ENCODE measurements around the gene PLXNA4.

Gene PLXNA4

GRCh38 chr7:132095111-132095765 is 481.0 kb downstream of the PLXNA4 start:
- DNase-seq, result no peak

- no peak for DNase-seq
These were observed 484.2 kb downstream of the PLXNA4 start for GRCh38 chr7:132092106-132092505.

DNA sequence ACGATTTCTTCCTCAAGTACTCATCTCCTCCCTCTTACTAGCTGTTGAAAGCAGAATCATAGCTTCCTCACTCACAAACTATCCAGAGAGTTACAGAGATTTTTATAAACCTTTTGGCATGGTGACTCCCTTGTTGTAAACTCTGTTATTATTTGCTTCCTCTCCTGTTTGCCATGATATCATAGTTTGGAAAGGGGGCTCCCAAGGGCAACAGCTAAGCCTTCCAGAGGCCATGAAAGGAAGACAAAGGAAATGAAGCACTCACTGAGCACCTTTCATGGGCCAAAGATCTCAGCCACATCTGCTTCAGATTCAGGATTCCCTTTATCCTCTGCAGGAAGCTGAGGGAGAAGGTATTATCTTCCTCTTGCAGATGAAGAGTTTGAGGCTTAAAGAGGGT is 484.6 kb downstream of the PLXNA4 start:
- no peak for DNase-seq

- peak; percentile 1 for DNase-seq
These were observed 485.8 kb downstream of the PLXNA4 start for GRCh38 chr7:132090444-132090843.

DNA sequence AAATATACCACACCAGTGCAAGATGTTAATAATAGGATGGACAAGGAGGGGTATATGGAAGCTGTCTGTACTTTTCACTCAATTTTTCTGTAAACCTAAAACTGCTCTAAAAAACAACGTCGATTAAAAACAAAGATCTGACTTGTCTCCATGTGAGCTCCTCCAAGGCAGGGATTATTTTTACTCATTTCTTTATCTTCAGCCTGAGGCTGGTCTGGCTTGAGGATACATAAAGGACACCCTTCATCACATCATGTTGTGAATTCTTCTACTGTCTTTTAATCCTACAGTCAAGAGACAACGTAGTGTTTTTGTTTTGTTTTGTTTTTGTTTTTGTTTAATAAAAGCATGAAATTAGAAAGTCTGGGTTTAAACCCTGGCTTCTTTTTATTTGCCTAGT is 486.9 kb downstream of the PLXNA4 start:
- DNase-seq, result no peak

DNA sequence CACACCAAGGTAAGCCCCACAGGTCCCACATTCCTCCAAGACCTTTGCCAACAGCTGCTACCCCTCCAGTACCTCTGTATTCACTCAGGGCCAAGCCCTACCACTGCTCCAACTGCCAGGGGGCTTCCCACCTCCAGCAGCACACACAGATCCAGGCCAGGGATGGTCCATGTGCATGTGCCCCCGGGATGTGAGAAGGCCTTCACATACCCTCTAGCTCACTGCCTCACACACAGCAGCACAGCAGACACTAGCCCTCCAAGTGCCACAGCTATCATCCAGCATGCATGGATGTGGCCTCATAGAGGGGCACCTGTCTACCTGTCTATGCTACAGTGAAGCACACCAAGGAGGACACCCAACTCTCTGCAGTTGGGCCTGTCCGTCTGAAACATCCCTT is 488.8 kb downstream of the PLXNA4 start:
- no peak for DNase-seq

- DNase-seq, result peak; percentile 15
These were observed 491.4 kb downstream of the PLXNA4 start for GRCh38 chr7:132084776-132085388.

- DNase-seq, result no peak
These were observed 492.6 kb downstream of the PLXNA4 start for GRCh38 chr7:132083537-132084123.

DNA sequence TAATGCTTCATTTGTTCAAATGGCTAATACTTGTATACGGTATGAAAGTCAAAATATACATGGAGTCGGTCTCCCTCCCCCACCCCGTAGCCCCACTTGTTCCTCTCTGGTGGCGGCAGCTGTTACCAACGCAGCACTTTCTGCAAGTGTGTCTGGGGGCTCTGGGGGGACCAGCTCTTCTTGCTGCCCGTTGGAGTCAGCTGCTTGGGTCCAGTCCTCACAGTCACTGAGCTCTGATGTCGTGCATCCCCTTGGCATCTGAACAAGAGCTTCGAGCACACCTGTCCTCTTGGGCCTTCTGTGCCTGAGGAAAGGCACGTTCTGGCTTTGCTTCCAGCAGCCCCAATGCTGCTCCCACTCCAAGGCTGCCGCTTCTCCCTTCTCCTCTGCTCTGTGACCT is 493.1 kb downstream of the PLXNA4 start:
- no peak for DNase-seq

DNA sequence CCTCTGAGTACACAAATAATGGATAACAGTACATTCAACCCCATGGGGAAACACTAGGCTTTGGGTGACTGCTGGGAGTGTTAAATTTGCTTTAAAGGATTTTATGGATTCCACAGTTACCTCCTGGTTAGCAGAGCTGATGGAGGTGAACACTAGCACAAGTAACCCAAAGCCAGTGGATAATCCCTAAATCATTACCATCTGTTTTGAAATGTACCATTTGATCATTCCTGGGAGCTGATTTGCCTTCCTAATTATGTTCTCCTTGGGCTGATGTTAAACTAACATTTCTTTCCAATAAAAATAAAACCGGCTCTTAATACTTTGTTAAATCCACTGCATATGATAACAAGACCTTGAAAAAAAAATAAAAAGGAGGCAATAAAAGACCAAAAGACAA is 493.9 kb downstream of the PLXNA4 start:
- DNase-seq, result no peak

DNA sequence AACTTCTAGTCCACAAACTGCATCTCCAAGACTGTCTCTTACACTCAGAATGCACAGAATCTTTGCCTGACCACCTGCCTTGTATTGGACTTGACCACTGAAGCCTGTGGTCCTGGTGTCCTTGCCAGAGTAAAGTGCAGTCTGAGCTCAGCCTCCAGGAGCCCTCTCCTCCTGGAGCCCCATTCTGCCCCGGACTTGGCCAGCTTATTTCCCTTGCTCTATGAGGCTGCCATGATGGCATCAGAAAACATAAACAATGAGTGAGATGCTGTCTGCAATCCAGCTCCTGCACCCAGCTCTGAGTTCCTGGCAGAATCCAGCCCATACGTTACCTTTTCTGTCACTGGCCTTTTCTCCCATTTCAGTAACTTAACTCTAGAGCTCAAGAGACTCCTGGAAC is 494.6 kb downstream of the PLXNA4 start:
- no peak for DNase-seq

GRCh38 chr7:132080967-132081668 is 495.2 kb downstream of the PLXNA4 start:
- no peak for DNase-seq

- DNase-seq, result no peak
These were observed 495.8 kb downstream of the PLXNA4 start for GRCh38 chr7:132080467-132080866.

DNA sequence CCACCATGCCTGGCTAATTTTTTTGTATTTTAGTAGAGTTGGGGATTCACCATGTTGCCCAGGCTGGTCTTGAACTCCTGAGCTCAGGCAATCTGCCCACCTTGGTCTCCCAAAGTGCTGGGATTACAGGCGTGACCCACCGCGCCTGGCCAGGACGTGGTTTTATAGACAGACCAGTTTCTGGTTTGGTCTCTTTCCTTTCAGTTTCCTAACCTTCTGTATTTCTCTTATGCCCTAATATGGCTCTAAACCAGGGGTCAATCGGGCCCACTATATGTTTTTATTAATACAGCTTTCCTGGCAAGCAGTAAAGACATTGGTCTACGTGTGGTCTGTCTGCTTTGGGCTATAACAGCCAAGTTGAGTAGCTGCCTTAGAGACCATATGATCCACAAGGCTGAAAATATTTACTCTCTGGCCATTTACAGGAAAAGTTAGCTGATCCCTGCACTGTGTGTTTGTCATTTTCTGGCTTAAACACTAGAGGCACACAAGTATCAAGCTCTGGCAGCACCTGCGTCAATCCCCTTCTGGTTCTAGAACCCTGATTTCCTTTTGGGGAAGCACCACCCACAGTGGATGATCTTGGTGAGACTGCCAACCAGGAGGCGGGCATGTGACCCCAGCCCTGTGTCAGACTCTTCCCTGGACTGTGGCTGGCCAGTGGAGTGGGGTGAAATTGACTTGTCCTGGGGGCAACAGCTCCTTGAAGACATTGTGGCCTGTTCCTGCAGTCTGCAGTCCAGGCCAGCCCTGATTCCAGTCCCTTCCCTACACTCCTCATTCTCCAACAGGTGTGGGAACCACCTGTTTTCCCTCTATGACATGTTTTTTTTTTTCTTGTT is 497.2 kb downstream of the PLXNA4 start:
- DNase-seq, result no peak

- no peak for DNase-seq
These were observed 498.1 kb downstream of the PLXNA4 start for GRCh38 chr7:132077971-132078685.

DNA sequence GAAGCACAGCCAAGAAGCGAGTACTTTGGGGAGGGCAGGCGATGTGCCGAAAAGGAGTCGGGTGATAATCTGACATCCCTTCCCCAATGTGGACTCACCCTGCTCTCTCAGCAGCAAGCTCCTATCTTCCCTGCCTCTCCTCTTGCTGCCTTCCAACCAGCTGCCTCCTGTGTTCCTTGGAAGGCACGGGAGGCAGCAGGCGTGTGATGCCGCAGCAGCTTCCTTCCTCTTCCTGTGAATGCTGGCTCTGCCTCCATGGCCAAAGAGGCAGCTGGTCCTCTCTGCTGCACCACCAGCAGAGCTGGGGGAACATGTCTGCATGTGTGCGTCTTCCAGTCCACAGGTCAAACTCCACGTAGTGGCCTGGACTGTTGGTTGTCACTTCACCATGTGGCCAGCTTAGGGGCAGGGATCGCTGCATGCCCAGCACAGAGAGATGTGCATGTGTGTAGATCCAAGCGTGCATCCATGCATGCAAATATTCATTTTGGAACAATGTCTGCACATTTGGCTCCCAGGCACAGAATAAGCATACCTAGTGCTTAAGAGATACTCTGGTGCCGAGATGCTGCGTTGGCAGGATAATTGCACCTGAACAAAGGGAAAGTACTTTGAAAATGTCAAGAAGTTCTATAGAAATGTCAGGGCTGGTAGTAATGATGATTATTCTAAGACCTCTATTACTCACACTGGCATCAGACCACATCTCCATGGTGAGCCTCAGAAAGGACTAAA is 499.8 kb downstream of the PLXNA4 start:
- DNase-seq, result no peak

GRCh38 chr7:132075515-132075914 is 500.8 kb downstream of the PLXNA4 start:
- DNase-seq, result no peak

DNA sequence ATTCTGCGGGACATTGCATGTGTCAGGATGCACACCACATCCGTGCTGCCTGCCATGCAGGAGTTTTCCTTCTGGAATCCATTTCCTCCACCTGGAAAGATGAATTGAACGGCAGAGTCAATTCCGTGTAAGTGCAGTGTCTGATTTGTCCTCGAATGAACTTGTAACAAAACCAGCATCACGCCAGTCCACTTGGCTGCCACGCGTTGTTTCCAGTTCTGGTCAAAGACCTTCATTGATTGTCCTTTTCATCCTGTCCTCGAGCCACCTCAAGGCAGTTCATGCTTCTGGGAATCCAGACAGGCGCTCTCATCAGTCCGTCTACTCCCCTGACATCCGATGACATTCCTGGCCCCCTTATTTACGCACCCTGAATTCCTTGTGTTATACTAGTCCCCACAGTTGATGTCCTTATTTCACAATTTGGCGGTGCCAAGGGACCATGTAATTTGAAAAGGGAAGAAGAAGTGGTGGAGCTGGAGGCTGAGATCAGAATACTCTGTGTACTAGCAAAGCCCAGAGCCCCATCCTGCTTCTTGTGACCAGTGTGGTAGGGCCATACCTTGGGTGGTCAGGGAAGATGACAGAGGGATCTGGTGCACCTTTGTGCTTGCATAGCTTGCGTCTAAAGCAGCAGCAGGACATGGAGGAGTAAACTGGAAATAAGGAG is 502.2 kb downstream of the PLXNA4 start:
- no peak for DNase-seq

Data from OCI-M1 (cell line).